Neural cell (in vitro differentiated cells): ENCODE data around the gene CDK13.

Source experiments
- CTCF ChIP-seq: fragments of 450-650 bp; IDR thresholded peaks from 2 replicates; pipeline ENCODE4 v1.5.1; 2014; ENCODE audit warnings: antibody characterized with exemption, mild to moderate bottlenecking, moderate library complexity; ENCODE audit not compliant: poor library complexity, severe bottlenecking
- EZH2 ChIP-seq: fragments of 200-600, 300-800 bp; shearing (Covaris generic), sonication (generic); IDR thresholded peaks from 2 replicates; pipeline ENCODE4 v1.6.1; 2014; ENCODE audit warnings: antibody characterized with exemption, low read length, borderline replicate concordance, mild to moderate bottlenecking; ENCODE audit not compliant: insufficient read depth, poor library complexity, severe bottlenecking
- MXI1 ChIP-seq: fragments of 450-650 bp; conservative IDR thresholded peaks from 2 replicates; pipeline ENCODE4 v1.6.1; 2014; ENCODE audit warnings: antibody characterized with exemption, mild to moderate bottlenecking; ENCODE audit not compliant: poor library complexity, severe bottlenecking
- POLR2AphosphoS5 ChIP-seq: IDR thresholded peaks from 2 replicates; pipeline ENCODE4 v1.6.1; 2012
- RAD21 ChIP-seq: fragments of 450-650 bp; conservative IDR thresholded peaks from 2 replicates; pipeline ENCODE4 v1.6.1; 2014; ENCODE audit warnings: antibody characterized with exemption, mild to moderate bottlenecking, moderate library complexity
- REST ChIP-seq: IDR thresholded peaks from 2 replicates; pipeline ENCODE4 v1.6.1; 2012; ENCODE audit warnings: borderline replicate concordance
- SMC3 ChIP-seq: fragments of 450-650 bp; conservative IDR thresholded peaks from 2 replicates; pipeline ENCODE4 v1.6.1; 2014; ENCODE audit warnings: antibody characterized with exemption, mild to moderate bottlenecking, moderate library complexity; ENCODE audit not compliant: poor library complexity
- TAF1 ChIP-seq: IDR thresholded peaks from 2 replicates; pipeline ENCODE4 v1.6.1; 2012; ENCODE audit warnings: low read depth

GRCh38 chr7:40000734-40001315 lies 50.8 kb downstream of the CDK13 start:
- TF ChIP-seq REST (no peak), TAF1 (no peak), CTCF (no peak), MXI1 (no peak), SMC3 (no peak), EZH2 (no peak), RAD21 (no peak), POLR2AphosphoS5 (no peak)
